Activated T-helper 17 cell treated with anti-CD3 and anti-CD28 coated beads, Interleukin-2, amount 50 U/mL, for 72 hours (primary cell): ENCODE results near the gene ADORA1. TPM values are rescaled to one million over a fixed set of nuclear protein-coding genes. Genes with fewer than 3 reads are reported as not detected.

Source experiments
- ATAC-seq: fragments of 150-1000 bp; cut with Tn5 transposase; replicated peaks from 2 replicates; pipeline ENCODE4 v1.10.0; 2021; ENCODE audit warnings: mild to moderate bottlenecking, moderate library complexity
- H3K27ac Mint-ChIP-seq: one replicate; pipeline ENCODE4 v1.8.0; 2022; ENCODE audit warnings: mixed read lengths
- H3K27me3 Mint-ChIP-seq: one replicate; pipeline ENCODE4 v1.8.0; 2022; ENCODE audit warnings: mixed read lengths
- H3K36me3 Mint-ChIP-seq: one replicate; pipeline ENCODE4 v1.8.0; 2022; ENCODE audit warnings: low read depth, mild to moderate bottlenecking, mixed read lengths
- H3K4me1 Mint-ChIP-seq: one replicate; pipeline ENCODE4 v1.8.0; 2022; ENCODE audit warnings: mixed read lengths
- H3K4me3 Mint-ChIP-seq: one replicate; pipeline ENCODE4 v1.8.0; 2022; ENCODE audit warnings: mild to moderate bottlenecking, mixed read lengths
- H3K9me3 Mint-ChIP-seq: one replicate; pipeline ENCODE4 v1.8.0; 2022; ENCODE audit warnings: mixed read lengths
- total RNA-seq, 2 donors: library from RNA; stranded (reverse); gene quantifications; one replicate each; pipeline ENCODE4 v1.2.3, GENCODE V29; 2022

Gene ADORA1
- total RNA-seq, 2 donors from 2014 or later: not detected

DNA sequence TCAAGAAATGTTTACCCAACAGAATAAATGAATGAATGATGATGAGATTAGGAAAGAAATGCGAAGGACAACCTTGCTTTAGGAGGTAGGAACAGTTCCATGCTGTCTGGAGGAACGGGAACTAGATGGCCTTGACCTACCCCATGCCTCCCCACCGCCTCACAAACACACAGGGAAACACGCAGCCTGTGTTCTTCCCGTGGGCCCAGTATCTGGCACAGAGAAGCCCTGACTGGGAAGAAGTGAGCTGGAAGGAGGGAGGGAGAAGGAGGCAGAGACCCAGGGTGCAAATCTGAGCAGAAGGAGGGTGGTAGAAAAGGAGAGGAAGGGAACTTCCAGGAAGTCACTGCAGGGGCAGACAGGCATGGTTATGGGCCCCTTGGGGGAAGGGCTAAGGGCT is 3.5 kb upstream of the ADORA1 start:
- Mint-ChIP-seq H3K36me3 (no peaks in the 10 kb centered on the region), H3K9me3 (no peaks in the 10 kb centered on the region), H3K27me3 (peaks cover 60% of the 10 kb centered on the region), H3K27ac (no peak overlapping the region), H3K4me1 (peaks cover 11% of the 10 kb centered on the region), H3K4me3 (no peak overlapping the region)
- no peak for ATAC-seq

DNA sequence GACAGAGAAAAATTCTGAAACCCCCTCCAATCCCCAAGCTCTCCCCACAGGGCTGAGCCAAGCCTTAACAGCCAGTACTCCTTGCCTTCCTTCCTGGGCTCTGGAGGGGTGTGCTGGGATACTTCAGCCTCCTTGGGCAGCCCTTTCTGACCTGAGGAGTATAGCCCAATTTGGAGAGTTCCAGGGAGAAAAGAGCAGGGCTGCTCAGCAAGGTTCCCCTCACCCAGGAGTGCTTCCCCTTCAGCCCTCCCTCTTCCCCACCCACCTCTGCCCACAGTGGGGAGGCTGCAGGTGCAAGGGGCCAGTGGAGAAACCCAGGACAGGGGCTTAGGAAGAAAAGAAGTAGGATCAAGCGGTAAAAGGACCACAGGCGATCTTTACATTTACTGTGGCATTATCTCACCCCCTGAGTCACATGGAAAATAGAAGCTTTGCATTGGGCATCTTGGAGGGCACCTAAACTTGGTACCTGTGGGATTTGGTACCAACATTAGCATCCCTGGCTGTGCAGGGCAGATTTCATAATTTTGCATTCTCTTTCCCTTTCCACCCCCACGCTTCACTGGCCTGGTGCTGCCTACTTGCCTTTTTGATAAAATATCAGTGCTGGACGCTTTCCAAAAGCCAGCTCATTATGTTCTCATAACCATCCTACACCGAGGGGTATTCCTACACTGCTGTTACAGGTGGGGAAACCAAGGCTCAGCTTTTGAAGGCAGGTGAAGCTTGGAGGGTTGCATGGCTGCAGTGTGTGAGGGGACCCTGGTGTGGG is 2.8 kb upstream of the ADORA1 start:
- Mint-ChIP-seq H3K4me3 (no peak overlapping the region), H3K36me3 (no peaks in the 10 kb centered on the region), H3K4me1 (peaks cover 11% of the 10 kb centered on the region), H3K27ac (no peak overlapping the region), H3K9me3 (no peaks in the 10 kb centered on the region), H3K27me3 (peaks cover 65% of the 10 kb centered on the region)
- no peak for ATAC-seq

DNA sequence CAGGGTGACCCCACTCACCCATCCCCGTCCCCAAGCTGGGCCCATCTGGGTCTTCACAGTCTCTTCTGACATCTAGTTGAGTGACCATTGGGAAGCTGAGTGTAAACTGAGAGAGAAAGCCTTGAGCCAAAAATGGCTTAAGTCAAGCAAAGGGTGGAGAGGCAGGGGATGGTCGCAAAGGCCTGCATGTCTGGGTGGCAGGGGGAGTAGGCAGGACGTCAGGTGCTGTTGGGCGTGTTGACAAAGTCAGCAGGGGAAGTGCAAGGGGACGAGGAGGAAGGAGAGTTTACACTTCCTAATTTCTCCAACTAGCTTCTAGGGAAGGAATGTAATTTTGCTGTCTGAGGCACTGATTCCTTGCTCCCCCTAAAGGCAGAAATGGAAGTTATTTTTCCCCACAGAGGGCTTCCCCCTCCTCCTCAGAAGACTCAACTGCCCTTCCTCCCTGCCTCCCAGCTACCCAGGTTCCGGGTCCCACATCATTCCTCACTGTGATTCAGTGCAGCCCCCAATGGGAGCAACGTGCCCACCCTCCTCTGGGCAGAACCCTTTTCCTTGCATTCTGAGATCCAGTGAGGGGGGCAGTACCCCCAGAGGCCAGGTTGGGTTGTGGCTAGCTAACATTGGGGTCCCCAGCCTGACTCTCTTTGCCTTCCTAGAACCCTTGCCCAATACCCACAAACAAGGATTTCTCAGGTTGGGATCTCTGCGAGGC is 1.2 kb upstream of the ADORA1 start:
- Mint-ChIP-seq H3K4me3 (no peak overlapping the region), H3K27ac (no peak overlapping the region), H3K9me3 (no peaks in the 10 kb centered on the region), H3K36me3 (no peaks in the 10 kb centered on the region), H3K4me1 (peaks cover 7% of the 10 kb centered on the region), H3K27me3 (peaks cover 57% of the 10 kb centered on the region)
- ATAC-seq: no peak

DNA sequence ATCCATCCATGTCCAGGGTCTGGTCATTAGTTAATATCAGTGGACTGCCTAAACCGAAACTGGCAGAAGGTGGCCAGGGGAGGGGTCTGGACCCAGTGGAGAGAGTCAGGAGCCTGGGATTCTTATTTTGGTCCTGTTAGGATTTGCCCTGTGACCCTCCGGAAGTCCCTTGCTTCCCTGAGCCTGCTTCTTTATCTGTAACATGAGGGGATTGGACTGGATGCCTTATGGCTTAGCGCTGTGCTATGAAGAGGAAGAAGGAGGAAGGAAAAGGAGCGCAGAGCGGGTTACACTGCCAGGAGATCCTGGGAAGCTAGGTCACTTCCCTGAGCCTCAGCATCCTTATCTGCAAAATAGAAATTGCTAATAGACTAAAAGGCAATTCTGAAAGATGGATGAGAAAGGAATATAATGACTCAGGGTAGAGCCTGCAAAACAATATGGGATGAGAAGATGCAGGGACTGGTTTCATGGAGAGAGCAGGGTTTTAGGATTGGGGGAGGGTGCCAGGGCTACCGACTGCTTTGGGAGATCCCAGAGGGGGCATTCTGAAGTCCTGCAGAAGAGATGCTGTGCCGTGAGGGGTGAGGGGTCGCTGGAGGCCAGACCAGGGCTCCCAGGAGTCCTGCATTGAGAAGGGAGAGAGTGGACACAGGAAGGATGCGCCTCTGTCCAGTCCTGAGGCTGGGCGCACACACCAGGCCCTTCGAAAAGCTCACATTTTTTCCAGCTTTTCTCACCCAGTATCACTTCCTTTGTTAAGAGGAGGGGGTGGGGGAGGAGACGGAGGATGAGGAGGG is 460 bp upstream of the ADORA1 start:
- Mint-ChIP-seq H3K27ac (no peak overlapping the region), H3K36me3 (no peaks in the 10 kb centered on the region), H3K4me1 (peaks cover 7% of the 10 kb centered on the region), H3K27me3 (peaks cover 51% of the 10 kb centered on the region), H3K4me3 (peak overlapping the region; percentile 12), H3K9me3 (no peaks in the 10 kb centered on the region)
- ATAC-seq: no peak

DNA sequence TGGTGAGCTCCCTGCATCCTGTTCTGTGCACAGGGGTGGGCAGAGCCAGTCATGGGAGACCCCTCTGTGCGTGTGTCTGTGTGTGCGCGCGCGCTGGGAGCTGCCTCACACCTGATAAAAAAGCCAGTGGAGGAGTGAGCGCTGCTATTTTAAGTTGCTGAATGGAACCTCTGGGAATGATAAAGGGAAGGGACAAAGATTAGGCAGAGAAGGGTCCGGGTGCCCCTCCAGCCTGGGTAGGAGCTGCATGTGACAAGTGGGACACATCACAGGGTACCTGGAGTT is 847 bp downstream of the ADORA1 start:
- peaks cover 47% of the 10 kb centered on the region for H3K27me3 Mint-ChIP-seq
- H3K4me3 Mint-ChIP-seq: no peak overlapping the region
- H3K9me3 Mint-ChIP-seq: no peaks in the 10 kb centered on the region
- peaks cover 7% of the 10 kb centered on the region for H3K4me1 Mint-ChIP-seq
- H3K36me3 Mint-ChIP-seq: no peaks in the 10 kb centered on the region
- ATAC-seq: no peak
- no peak overlapping the region for H3K27ac Mint-ChIP-seq

DNA sequence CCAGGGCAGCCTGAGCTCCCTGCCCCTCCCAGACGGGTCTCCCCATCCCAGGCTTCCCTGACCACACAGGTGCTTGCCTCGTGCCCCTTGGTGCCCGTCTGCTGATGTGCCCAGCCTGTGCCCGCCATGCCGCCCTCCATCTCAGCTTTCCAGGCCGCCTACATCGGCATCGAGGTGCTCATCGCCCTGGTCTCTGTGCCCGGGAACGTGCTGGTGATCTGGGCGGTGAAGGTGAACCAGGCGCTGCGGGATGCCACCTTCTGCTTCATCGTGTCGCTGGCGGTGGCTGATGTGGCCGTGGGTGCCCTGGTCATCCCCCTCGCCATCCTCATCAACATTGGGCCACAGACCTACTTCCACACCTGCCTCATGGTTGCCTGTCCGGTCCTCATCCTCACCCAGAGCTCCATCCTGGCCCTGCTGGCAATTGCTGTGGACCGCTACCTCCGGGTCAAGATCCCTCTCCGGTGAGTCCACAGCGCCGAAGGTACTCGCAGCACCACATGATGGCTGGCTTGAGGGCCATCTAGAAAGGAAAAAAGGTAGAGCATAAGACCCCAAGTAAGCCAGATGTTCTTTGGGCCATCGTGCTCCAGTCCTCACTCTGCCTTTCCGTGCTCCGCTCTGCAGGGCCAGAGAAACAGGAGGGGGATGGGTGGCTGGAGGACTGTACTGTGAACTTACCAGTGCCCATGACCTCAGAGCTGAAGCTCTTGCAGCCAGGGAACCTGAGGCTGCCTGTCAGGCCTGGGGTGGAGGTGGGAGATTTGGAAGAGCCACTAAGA is 1.4 kb downstream of the ADORA1 start:
- no peaks in the 10 kb centered on the region for H3K36me3 Mint-ChIP-seq
- H3K27ac Mint-ChIP-seq: no peak overlapping the region
- H3K4me3 Mint-ChIP-seq: no peak overlapping the region
- no peak for ATAC-seq
- peaks cover 41% of the 10 kb centered on the region for H3K27me3 Mint-ChIP-seq
- no peaks in the 10 kb centered on the region for H3K9me3 Mint-ChIP-seq
- H3K4me1 Mint-ChIP-seq: peaks cover 7% of the 10 kb centered on the region

DNA sequence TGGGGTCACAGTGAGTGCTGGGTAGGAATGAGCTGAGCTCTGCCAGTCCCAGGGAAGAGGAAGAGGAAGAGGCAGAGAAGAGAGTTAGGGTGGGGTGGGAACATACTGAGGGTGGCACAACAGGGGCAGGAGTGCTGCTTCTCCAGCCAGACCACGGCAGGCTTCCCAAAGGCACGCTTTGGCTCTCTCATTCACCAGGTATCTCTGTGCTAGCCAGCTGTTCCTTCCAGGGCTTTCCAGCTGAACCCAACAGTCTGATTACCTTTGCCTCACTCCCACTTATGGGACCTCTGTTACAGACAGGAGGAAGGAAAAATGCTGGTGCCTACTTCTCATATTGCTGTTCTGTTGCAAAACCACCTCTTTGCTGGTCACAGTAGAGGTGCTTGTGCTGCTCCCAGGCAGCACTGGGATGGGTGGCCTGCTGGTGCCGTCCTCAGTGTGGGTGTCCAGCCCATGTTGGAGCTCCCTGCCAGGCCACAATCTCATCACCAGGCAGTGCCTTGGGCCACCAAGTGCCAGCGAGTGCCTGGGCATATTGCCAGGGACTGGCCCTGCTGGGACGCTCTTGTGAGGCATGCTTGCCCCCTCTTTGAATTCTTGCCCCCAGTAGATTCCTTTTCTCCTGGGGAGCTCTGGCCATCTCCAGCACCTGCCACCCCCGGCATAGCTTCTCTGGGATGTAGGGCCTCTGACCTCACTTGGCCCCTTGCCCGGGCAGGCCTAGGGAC is 2.1 kb downstream of the ADORA1 start:
- H3K4me1 Mint-ChIP-seq: peaks cover 7% of the 10 kb centered on the region
- H3K36me3 Mint-ChIP-seq: no peaks in the 10 kb centered on the region
- H3K27ac Mint-ChIP-seq: no peak overlapping the region
- peaks cover 39% of the 10 kb centered on the region for H3K27me3 Mint-ChIP-seq
- no peak overlapping the region for H3K4me3 Mint-ChIP-seq
- no peak for ATAC-seq
- H3K9me3 Mint-ChIP-seq: no peaks in the 10 kb centered on the region

DNA sequence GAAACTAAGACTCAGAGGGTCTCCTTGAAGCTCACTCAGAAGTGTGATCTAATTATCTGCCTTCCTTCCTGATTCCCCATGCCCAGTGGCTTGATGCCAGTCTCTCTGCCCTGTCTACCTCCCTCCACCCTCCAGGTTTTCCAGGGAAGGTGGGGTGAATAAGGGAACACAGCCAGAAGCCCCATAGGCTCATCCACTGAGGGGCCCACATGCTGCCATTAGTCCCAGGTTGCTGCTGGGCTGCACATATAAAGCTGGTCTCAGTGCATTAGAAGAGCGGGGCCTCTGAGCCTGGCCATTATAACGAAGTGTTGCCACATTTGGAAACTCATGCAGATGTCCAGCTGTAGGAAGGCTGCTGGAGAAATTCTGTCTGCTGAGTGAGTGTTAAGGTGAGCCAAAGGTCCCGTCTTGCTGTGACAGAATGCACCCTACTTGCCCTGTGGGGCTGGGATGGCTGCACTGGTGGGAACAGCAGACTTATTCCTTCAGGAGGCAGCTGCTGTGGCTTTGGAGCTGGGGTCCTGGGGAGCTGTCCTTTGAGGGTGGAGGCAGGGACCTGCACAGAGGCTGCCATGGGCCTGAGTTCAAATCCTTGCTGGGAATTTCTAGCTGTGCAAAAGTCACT is 2.9 kb downstream of the ADORA1 start:
- no peaks in the 10 kb centered on the region for H3K36me3 Mint-ChIP-seq
- no peaks in the 10 kb centered on the region for H3K9me3 Mint-ChIP-seq

DNA sequence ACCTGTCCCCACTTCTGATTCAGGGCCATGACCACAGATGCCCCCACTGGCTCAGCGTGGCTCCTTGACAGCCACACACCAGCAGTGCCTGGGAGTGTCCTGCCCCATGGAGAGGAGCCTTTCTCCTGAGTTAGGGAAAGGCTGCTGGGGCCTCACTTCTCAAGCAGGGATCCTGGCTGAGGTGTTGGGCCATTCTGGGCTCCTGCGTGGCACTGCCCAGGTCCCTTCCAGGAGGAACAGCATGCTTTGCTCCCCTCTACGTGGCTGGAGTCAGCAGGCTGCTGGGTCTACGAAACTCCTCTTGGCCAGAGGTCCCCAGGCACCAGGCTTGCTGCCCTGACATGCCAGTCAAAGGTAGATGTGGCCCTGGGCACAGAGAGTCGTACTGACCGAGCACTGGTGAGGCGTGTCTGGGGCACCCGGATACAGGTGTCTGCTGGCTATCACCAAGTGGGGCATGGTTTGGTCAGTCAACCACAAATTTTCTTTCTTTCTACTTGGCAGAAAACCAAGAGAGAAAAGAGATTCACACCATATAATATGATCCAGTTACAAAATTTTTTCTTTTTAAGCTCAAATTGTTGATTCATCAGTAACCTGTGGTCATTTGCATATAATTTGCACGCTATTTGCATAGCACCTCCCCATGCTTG is 4.1 kb downstream of the ADORA1 start:
- peaks cover 7% of the 10 kb centered on the region for H3K4me1 Mint-ChIP-seq
- no peaks in the 10 kb centered on the region for H3K9me3 Mint-ChIP-seq
- no peak overlapping the region for H3K27ac Mint-ChIP-seq
- no peak for ATAC-seq
- peaks cover 26% of the 10 kb centered on the region for H3K27me3 Mint-ChIP-seq
- H3K4me3 Mint-ChIP-seq: no peak overlapping the region
- H3K36me3 Mint-ChIP-seq: no peaks in the 10 kb centered on the region

More for the DNA sequence above, 2.9 kb downstream of the ADORA1 start:
- Mint-ChIP-seq H3K27ac (no peak overlapping the region), H3K4me3 (no peak overlapping the region), H3K4me1 (peaks cover 7% of the 10 kb centered on the region), H3K27me3 (peaks cover 33% of the 10 kb centered on the region)
- ATAC-seq: no peak

DNA sequence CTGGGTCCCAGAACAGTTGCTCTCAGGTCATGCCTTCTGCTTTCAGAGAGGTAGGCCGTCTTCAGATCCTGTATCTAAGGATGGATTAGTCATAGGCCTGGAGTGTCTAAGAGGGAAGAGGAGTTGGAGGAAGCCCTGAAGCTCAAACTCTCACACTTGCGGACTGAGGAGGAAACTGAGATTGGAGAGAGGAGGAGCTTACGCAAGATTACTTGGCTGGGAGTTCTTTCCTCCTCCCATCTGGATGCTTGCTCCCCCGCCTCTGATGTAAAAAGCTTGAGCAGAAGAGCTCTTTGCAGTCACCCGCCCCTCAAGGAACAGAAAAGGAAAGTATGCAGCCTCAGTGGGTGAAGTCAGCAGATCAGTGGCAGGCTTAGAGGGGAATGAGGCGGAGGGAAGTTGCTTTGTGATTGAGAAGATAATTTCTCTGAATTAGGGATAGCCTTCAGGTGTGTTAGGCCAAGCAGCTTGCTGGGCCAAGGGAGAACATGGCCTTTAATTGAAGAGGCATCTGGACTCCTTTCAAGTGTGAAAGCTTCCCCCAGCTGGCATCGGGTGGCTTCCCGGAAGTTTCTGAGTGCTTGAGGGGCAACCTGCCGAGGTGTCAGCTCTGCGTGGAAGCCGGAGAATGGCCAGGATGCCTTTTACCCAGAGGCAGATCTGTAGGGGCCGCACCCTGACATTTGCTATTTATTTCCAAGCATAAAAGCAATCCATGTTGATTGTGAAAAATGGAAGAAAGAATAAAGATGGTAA is 6.6 kb downstream of the ADORA1 start:
- Mint-ChIP-seq H3K4me1 (no peaks in the 10 kb centered on the region), H3K36me3 (no peaks in the 10 kb centered on the region), H3K9me3 (no peaks in the 10 kb centered on the region), H3K27ac (no peak overlapping the region), H3K4me3 (no peak overlapping the region), H3K27me3 (peaks cover 17% of the 10 kb centered on the region)
- no peak for ATAC-seq

DNA sequence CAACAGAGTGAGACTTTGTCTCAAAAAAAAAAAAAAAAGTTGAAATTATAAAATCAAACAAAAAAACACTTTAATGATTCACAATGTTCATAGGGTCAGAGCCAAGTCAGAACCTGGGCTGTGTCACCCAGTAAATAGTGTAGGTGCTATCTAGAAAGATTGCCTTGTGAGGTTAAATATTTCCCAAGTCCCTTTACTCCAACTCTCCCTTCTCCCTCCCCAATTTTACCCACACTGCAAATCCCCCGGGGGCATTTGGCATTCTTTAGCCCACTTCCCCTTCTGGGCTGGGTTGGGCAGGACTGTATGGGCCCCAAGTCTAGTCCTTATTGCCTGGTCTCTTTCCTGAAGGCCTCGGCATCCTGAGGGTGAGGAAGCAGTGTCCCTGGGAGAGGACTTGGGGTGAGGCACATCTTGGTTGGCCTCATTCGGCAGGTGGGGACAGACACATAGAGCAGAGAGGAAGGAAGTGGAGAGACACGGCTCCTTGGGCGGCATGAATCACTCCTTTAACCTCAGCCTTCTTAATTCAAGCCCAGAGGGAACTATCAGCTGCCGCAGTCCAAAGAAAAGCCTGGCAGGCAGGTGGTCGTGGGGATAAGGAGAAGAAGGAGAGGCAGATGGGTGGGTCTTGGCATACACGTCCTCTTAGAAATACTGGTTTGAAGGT is 8.2 kb downstream of the ADORA1 start:
- no peaks in the 10 kb centered on the region for H3K9me3 Mint-ChIP-seq
- no peak overlapping the region for H3K27ac Mint-ChIP-seq
- H3K4me1 Mint-ChIP-seq: no peaks in the 10 kb centered on the region
- peak overlapping the region; percentile 10 for H3K4me3 Mint-ChIP-seq
- ATAC-seq: peak; percentile 82
- peaks cover 5% of the 10 kb centered on the region for H3K27me3 Mint-ChIP-seq
- no peaks in the 10 kb centered on the region for H3K36me3 Mint-ChIP-seq

DNA sequence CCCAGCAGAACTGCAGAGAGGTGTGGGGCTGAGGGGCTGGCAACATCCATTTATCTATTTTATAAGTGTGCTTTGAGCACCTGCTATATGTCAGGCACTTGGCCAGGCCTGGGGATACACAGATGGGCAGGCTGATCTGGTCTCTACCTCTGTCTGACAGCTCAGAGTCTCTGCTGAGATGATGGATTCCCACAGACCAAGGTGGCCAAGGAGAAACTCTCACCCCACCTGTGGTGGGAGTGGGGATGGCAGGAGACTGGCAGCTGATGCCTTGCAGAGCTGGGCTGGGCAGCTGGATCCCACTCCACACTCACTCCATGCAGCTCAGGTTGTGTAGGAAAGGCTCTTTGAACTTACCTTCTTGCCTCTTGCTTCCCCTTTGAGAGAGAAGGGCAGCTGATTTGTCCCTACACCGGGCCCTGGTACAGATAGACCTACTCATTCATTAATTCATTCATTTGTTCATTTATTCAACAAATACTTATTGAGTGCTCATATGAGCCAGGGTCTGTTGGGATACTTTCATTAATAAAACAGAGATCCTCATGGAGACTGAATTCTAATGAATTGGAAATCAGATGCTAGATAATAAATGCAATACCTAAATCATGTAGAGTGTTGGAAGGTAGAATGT is 9.0 kb downstream of the ADORA1 start:
- Mint-ChIP-seq H3K9me3 (no peaks in the 10 kb centered on the region), H3K27me3 (peaks cover 5% of the 10 kb centered on the region), H3K27ac (no peak overlapping the region), H3K4me3 (no peak overlapping the region), H3K4me1 (no peaks in the 10 kb centered on the region), H3K36me3 (no peaks in the 10 kb centered on the region)
- peak; percentile 12 for ATAC-seq
